Liver (tissue), 3 donors: ENCODE data around the gene NOTCH1.

ENCODE experiments used
- EGR1 ChIP-seq, 2 donors: IDR thresholded peaks; 2 replicates each; pipeline ENCODE4 v1.6.1; 2016 to 2018; ENCODE audit warnings: antibody characterized with exemption in 2 of 2, low read depth in 2 of 2
- FOXA1 ChIP-seq: IDR thresholded peaks from 2 replicates; pipeline ENCODE4 v1.6.1; 2016; ENCODE audit warnings: antibody characterized with exemption
- GABPA ChIP-seq, 2 donors: IDR thresholded peaks in 1 of 2; conservative IDR thresholded peaks in 1 of 2; 2 replicates each; pipeline ENCODE4 v1.6.1; 2016; ENCODE audit warnings: antibody characterized with exemption in 2 of 2, mild to moderate bottlenecking in 1 of 2, moderate library complexity in 1 of 2
- HNF4A ChIP-seq, 2 donors: conservative IDR thresholded peaks; 2 replicates each; pipeline ENCODE4 v1.6.1; 2016; ENCODE audit warnings: antibody characterized with exemption in 2 of 2, mild to moderate bottlenecking in 2 of 2
- JUND ChIP-seq, 2 donors: IDR thresholded peaks; 2 replicates each; pipeline ENCODE4 v1.6.1; 2016; ENCODE audit warnings: antibody characterized with exemption in 2 of 2
- RAD21 ChIP-seq, 2 donors: IDR thresholded peaks; 2 replicates each; pipeline ENCODE4 v1.6.1; 2016; ENCODE audit warnings: antibody characterized with exemption in 2 of 2, mild to moderate bottlenecking in 2 of 2
- SP1 ChIP-seq: IDR thresholded peaks from 2 replicates; pipeline ENCODE4 v1.6.1; 2018; ENCODE audit warnings: antibody characterized with exemption, mild to moderate bottlenecking
- TAF1 ChIP-seq: conservative IDR thresholded peaks from 2 replicates; pipeline ENCODE4 v1.6.1; 2016; ENCODE audit warnings: antibody characterized with exemption, mild to moderate bottlenecking
- YY1 ChIP-seq: IDR thresholded peaks from 2 replicates; pipeline ENCODE4 v1.6.1; 2016; ENCODE audit warnings: antibody characterized with exemption, mild to moderate bottlenecking
- TF ChIP-seq, protein P1 (sequence below): fragments of 150-350 bp; IDR thresholded peaks from 2 replicates; pipeline ENCODE4 v1.5.1; 2017; ENCODE audit warnings: improper control_type of control experiment, low read depth, low read length; ENCODE audit not compliant: missing input control
- TF ChIP-seq, protein P2 (sequence below): IDR thresholded peaks from 2 replicates; pipeline ENCODE4 v1.6.1; 2016; ENCODE audit warnings: antibody characterized with exemption, mild to moderate bottlenecking
- TF ChIP-seq, protein P3 (sequence below): IDR thresholded peaks from 2 replicates; pipeline ENCODE4 v1.6.1; 2016; ENCODE audit warnings: antibody characterized with exemption
- TF ChIP-seq, protein P4 (sequence below): IDR thresholded peaks from 2 replicates; pipeline ENCODE4 v1.6.1; 2016; ENCODE audit warnings: antibody characterized with exemption
- TF ChIP-seq, protein P5 (sequence below): IDR thresholded peaks from 2 replicates; pipeline ENCODE4 v1.6.1; 2016; ENCODE audit warnings: antibody characterized with exemption
- donor health status: healthy.
- donor health status: healthy.

DNA sequence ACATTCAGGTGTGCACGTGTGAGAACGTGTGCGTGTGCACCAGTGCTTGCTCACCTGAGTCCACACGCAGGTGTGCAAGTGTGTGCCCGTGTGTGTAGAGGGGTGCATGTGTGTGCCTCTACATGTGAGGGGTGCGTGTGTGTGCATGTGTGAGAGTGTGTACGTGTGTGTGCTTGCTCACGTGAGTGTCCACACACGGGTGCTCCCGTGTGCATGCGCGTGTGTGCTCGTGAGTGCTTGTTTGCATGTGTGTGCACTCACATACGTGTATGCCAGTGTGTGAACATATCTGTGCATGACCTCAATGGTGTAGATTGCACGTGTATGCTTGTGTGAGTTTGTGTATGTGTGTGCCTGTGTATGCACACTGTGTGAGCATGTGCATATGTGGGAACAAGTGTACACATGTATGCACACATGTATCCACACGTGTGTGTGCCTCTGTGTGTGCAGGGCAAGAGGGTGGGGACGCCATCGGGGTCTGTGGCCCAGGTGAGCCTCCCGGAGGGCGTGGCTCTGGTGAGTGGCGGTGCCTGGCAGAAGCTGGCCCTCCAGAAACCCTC lies 40.6 kb upstream of the NOTCH1 start:
- TF ChIP-seq, protein P1, sequence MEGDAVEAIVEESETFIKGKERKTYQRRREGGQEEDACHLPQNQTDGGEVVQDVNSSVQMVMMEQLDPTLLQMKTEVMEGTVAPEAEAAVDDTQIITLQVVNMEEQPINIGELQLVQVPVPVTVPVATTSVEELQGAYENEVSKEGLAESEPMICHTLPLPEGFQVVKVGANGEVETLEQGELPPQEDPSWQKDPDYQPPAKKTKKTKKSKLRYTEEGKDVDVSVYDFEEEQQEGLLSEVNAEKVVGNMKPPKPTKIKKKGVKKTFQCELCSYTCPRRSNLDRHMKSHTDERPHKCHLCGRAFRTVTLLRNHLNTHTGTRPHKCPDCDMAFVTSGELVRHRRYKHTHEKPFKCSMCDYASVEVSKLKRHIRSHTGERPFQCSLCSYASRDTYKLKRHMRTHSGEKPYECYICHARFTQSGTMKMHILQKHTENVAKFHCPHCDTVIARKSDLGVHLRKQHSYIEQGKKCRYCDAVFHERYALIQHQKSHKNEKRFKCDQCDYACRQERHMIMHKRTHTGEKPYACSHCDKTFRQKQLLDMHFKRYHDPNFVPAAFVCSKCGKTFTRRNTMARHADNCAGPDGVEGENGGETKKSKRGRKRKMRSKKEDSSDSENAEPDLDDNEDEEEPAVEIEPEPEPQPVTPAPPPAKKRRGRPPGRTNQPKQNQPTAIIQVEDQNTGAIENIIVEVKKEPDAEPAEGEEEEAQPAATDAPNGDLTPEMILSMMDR, result no peak
- TF ChIP-seq, protein P2, sequence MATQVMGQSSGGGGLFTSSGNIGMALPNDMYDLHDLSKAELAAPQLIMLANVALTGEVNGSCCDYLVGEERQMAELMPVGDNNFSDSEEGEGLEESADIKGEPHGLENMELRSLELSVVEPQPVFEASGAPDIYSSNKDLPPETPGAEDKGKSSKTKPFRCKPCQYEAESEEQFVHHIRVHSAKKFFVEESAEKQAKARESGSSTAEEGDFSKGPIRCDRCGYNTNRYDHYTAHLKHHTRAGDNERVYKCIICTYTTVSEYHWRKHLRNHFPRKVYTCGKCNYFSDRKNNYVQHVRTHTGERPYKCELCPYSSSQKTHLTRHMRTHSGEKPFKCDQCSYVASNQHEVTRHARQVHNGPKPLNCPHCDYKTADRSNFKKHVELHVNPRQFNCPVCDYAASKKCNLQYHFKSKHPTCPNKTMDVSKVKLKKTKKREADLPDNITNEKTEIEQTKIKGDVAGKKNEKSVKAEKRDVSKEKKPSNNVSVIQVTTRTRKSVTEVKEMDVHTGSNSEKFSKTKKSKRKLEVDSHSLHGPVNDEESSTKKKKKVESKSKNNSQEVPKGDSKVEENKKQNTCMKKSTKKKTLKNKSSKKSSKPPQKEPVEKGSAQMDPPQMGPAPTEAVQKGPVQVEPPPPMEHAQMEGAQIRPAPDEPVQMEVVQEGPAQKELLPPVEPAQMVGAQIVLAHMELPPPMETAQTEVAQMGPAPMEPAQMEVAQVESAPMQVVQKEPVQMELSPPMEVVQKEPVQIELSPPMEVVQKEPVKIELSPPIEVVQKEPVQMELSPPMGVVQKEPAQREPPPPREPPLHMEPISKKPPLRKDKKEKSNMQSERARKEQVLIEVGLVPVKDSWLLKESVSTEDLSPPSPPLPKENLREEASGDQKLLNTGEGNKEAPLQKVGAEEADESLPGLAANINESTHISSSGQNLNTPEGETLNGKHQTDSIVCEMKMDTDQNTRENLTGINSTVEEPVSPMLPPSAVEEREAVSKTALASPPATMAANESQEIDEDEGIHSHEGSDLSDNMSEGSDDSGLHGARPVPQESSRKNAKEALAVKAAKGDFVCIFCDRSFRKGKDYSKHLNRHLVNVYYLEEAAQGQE, result no peak
- no peak for TF ChIP-seq TAF1
- TF ChIP-seq FOXA1, result no peak
- TF ChIP-seq, protein P3, sequence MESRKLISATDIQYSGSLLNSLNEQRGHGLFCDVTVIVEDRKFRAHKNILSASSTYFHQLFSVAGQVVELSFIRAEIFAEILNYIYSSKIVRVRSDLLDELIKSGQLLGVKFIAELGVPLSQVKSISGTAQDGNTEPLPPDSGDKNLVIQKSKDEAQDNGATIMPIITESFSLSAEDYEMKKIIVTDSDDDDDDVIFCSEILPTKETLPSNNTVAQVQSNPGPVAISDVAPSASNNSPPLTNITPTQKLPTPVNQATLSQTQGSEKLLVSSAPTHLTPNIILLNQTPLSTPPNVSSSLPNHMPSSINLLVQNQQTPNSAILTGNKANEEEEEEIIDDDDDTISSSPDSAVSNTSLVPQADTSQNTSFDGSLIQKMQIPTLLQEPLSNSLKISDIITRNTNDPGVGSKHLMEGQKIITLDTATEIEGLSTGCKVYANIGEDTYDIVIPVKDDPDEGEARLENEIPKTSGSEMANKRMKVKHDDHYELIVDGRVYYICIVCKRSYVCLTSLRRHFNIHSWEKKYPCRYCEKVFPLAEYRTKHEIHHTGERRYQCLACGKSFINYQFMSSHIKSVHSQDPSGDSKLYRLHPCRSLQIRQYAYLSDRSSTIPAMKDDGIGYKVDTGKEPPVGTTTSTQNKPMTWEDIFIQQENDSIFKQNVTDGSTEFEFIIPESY, result no peak
- TF ChIP-seq, protein P4, sequence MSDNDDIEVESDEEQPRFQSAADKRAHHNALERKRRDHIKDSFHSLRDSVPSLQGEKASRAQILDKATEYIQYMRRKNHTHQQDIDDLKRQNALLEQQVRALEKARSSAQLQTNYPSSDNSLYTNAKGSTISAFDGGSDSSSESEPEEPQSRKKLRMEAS, result no peak
- TF ChIP-seq YY1, result no peak
- no peak for TF ChIP-seq RAD21 (IDR thresholded peaks at IDR 0.05)
- TF ChIP-seq, protein P5, sequence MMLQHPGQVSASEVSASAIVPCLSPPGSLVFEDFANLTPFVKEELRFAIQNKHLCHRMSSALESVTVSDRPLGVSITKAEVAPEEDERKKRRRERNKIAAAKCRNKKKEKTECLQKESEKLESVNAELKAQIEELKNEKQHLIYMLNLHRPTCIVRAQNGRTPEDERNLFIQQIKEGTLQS, result no peak
- TF ChIP-seq SP1, result no peak
- TF ChIP-seq GABPA (IDR thresholded peaks at IDR 0.05 in 1 of 2, conservative IDR thresholded peaks at IDR 0.05 in 1 of 2), result no peak
- no peak for TF ChIP-seq EGR1 (IDR thresholded peaks at IDR 0.05; ENCODE audit: low read depth in 2 of 2)
- TF ChIP-seq JUND (IDR thresholded peaks at IDR 0.05), result no peak
- no peak for TF ChIP-seq HNF4A (conservative IDR thresholded peaks at IDR 0.05)
